GM23338 (cell line): ENCODE measurements around the gene LGALS12. TPM values are rescaled to one million over a fixed set of nuclear protein-coding genes. Genes with fewer than 3 reads are reported as not detected.

Experiments
- ATAC-seq: fragments of 200-7000 bp; cut with Tn5 transposase; 3 replicates; pipeline ENCODE4 v1.9.1; 2020
- DNase-seq: peaks from one replicate; pipeline ENCODE4 v3.0.0-alpha.2; 2015; ENCODE audit warnings: low spot score
- H2AFZ ChIP-seq: fragments of 200-600 bp; sonication (generic); 2 replicates; pipeline ENCODE4 v1.8.0; 2016; ENCODE audit warnings: antibody characterized with exemption, mild to moderate bottlenecking, moderate library complexity
- H3F3A ChIP-seq: fragments of 200-600 bp; sonication (generic); replicated peaks from 2 replicates; pipeline ENCODE4 v1.8.0; 2017; ENCODE audit warnings: antibody characterized with exemption, mixed run types, low read depth
- H3K27ac ChIP-seq: fragments of 200-600 bp; sonication (generic); 2 replicates; pipeline ENCODE4 v1.6.1; 2016; ENCODE audit warnings: low read depth
- H3K27me3 ChIP-seq: fragments of 200-600 bp; sonication (generic); 2 replicates; pipeline ENCODE4 v1.8.0; 2016; ENCODE audit warnings: mild to moderate bottlenecking, mixed run types, moderate library complexity; ENCODE audit not compliant: insufficient read depth
- H3K36me3 ChIP-seq: fragments of 200-600 bp; sonication (generic); 2 replicates; pipeline ENCODE4 v1.8.0; 2016; ENCODE audit warnings: mild to moderate bottlenecking; ENCODE audit not compliant: insufficient read depth
- H3K4me1 ChIP-seq: fragments of 200-600 bp; sonication (generic); 2 replicates; pipeline ENCODE4 v1.8.0; 2016; ENCODE audit warnings: mild to moderate bottlenecking, moderate library complexity; ENCODE audit not compliant: insufficient read depth
- H3K4me2 ChIP-seq: fragments of 200-600 bp; sonication (generic); 2 replicates; pipeline ENCODE4 v1.7.1; 2017; ENCODE audit warnings: mixed run types
- H3K4me3 ChIP-seq: fragments of 200-600 bp; sonication (generic); 2 replicates; pipeline ENCODE4 v1.6.1; 2016; ENCODE audit warnings: mixed run types
- H3K79me2 ChIP-seq: fragments of 200-600 bp; sonication (generic); replicated peaks from 2 replicates; pipeline ENCODE4 v1.8.0; 2017; ENCODE audit warnings: mild to moderate bottlenecking; ENCODE audit not compliant: insufficient read depth
- H3K9me2 ChIP-seq: fragments of 200-600 bp; sonication (generic); 2 replicates; pipeline ENCODE4 v1.8.0; 2017; ENCODE audit not compliant: insufficient read depth
- H4K20me1 ChIP-seq: fragments of 200-600 bp; sonication (generic); replicated peaks from 2 replicates; pipeline ENCODE4 v1.8.0; 2017; ENCODE audit warnings: mild to moderate bottlenecking; ENCODE audit not compliant: insufficient read depth
- H3K27ac Mint-ChIP-seq: 2 replicates; pipeline ENCODE4 v1.8.0; 2020; ENCODE audit warnings: inconsistent platforms, mild to moderate bottlenecking, moderate library complexity, mixed read lengths
- H3K27me3 Mint-ChIP-seq: 3 replicates; pipeline ENCODE4 v1.8.0; 2022; ENCODE audit warnings: low read depth, mild to moderate bottlenecking, moderate library complexity, mixed read lengths, inconsistent platforms; ENCODE audit not compliant: insufficient read depth, poor library complexity
- H3K36me3 Mint-ChIP-seq: 3 replicates; pipeline ENCODE4 v1.8.0; 2021; ENCODE audit warnings: low read depth, mild to moderate bottlenecking, inconsistent platforms, moderate library complexity, mixed read lengths
- H3K4me1 Mint-ChIP-seq: 3 replicates; pipeline ENCODE4 v1.8.0; 2020; ENCODE audit warnings: mild to moderate bottlenecking, inconsistent platforms, mixed read lengths
- H3K4me3 Mint-ChIP-seq: 3 replicates; pipeline ENCODE4 v1.8.0; 2021; ENCODE audit warnings: moderate library complexity, mild to moderate bottlenecking, inconsistent platforms, mixed read lengths
- H3K9me3 Mint-ChIP-seq: 3 replicates; pipeline ENCODE4 v1.8.0; 2020; ENCODE audit warnings: moderate library complexity, mild to moderate bottlenecking, inconsistent platforms, mixed read lengths
- CREB1 ChIP-seq: fragments of 250-450 bp; sonication (Bioruptor Pico); IDR thresholded peaks from 2 replicates; pipeline ENCODE4 v1.5.0; 2020; ENCODE audit warnings: low read depth, mild to moderate bottlenecking, moderate library complexity
- CTCF ChIP-seq, 2 experiments: fragments of 200-600 bp in 1 of 2; sonication (generic) in 1 of 2; conservative IDR thresholded peaks; 2 replicates each; pipeline versions ENCODE4 v1.5.1 to v1.6.1; 2016 to 2017; ENCODE audit warnings: antibody characterized with exemption in 2 of 2, low read depth in 2 of 2, mild to moderate bottlenecking in 2 of 2, moderate library complexity in 1 of 2
- ETS1 ChIP-seq: IDR thresholded peaks from 2 replicates; pipeline ENCODE4 v1.6.1; 2016; ENCODE audit warnings: antibody characterized with exemption
- EZH2 ChIP-seq: fragments of 200-600 bp; sonication (generic); IDR thresholded peaks from one replicate; pipeline ENCODE4 v1.8.0; 2017; ENCODE audit warnings: antibody characterized with exemption, mild to moderate bottlenecking, low read depth; ENCODE audit not compliant: unreplicated experiment
- EZH2phosphoT487 ChIP-seq: fragments of 200-600 bp; sonication (generic); IDR thresholded peaks from one replicate; pipeline ENCODE4 v1.8.1; 2018; ENCODE audit warnings: antibody characterized with exemption; ENCODE audit not compliant: unreplicated experiment
- JUNB ChIP-seq: IDR thresholded peaks from one replicate; pipeline ENCODE4 v1.6.1; 2016; ENCODE audit warnings: antibody characterized with exemption; ENCODE audit not compliant: unreplicated experiment
- NANOG ChIP-seq: IDR thresholded peaks from 2 replicates; pipeline ENCODE4 v1.6.1; 2016; ENCODE audit warnings: antibody characterized with exemption, borderline replicate concordance
- POLR2AphosphoS5 ChIP-seq: IDR thresholded peaks from 2 replicates; pipeline ENCODE4 v1.6.1; 2016; ENCODE audit warnings: antibody characterized with exemption, low read depth
- STAT1 ChIP-seq: IDR thresholded peaks from one replicate; pipeline ENCODE4 v1.6.1; 2016; ENCODE audit warnings: antibody characterized with exemption; ENCODE audit not compliant: unreplicated experiment
- ZNF114 ChIP-seq: fragments of 250-450 bp; sonication (Bioruptor Pico); IDR thresholded peaks from 2 replicates; pipeline ENCODE4 v1.5.0; 2020; ENCODE audit warnings: mild to moderate bottlenecking, moderate library complexity
- ZNF331 ChIP-seq: fragments of 250-450 bp; sonication (Bioruptor Pico); IDR thresholded peaks from 2 replicates; pipeline ENCODE4 v1.5.0; 2020; ENCODE audit warnings: low read depth, mild to moderate bottlenecking, moderate library complexity
- polyA plus RNA-seq: library from polyadenylated mRNA; unstranded; fragments of >200 nt; fragmentation: Nextera tagmentation; extraction: Ambion mirVana; gene quantifications from 2 replicates; pipeline ENCODE4 v1.2.1, GENCODE V29; 2016
- total RNA-seq: library from RNA; depleted of rRNA; stranded (reverse); fragments of >200 nt; shearing (Covaris generic); gene quantifications from 2 replicates; pipeline ENCODE4 v1.2.3, GENCODE V29; 2014
- TF ChIP-seq, protein P1 (sequence below): IDR thresholded peaks from one replicate; pipeline ENCODE4 v1.6.1; 2018; ENCODE audit warnings: antibody characterized with exemption; ENCODE audit not compliant: unreplicated experiment
- TF ChIP-seq, protein P2 (sequence below): fragments of 250-450 bp; sonication (Bioruptor Pico); IDR thresholded peaks from 2 replicates; pipeline ENCODE4 v1.5.0; 2020; ENCODE audit warnings: mild to moderate bottlenecking, moderate library complexity

LGALS12 gene
- total and polyA plus RNA-seq, 2 experiments from 2014 or later, result 0.94 to 1.2 TPM

GRCh38 chr11:63502252-63502820 lies 3.5 kb upstream of the LGALS12 start:
- Mint-ChIP-seq H3K27ac (no peak overlapping the region), H3K27me3 (peaks cover 9% of the 10 kb centered on the region), H3K36me3 (peaks cover 39% of the 10 kb centered on the region), H3K4me3 (no peak overlapping the region), H3K9me3 (peaks cover 45% of the 10 kb centered on the region), H3K4me1 (peaks cover 39% of the 10 kb centered on the region)
- H3K4me3 ChIP-seq, result no peak overlapping the region
- H2AFZ ChIP-seq, result peak overlapping the region; percentile 32; the same call in 1 of the 2 replicates
- H3K79me2 ChIP-seq, result no peaks in the 10 kb centered on the region
- no peak overlapping the region for H3K4me2 ChIP-seq
- no peaks in the 10 kb centered on the region for H3K27me3 ChIP-seq
- peaks cover 12% of the 10 kb centered on the region for H3K9me2 ChIP-seq
- H4K20me1 ChIP-seq, result no peaks in the 10 kb centered on the region
- peaks cover 26% of the 10 kb centered on the region for H3K4me1 ChIP-seq
- peaks cover 13% of the 10 kb centered on the region; the same call in 1 of the 2 replicates for H3K36me3 ChIP-seq
- no peak for DNase-seq
- H3F3A ChIP-seq, result no peaks in the 10 kb centered on the region
- no peak for ATAC-seq
- TF ChIP-seq ZNF114 (CRISPR knock-in tag), result no peak
- TF ChIP-seq STAT1, result no peak
- TF ChIP-seq NANOG, result no peak
- TF ChIP-seq ETS1, result no peak
- no peak for TF ChIP-seq EZH2phosphoT487
- no peak for TF ChIP-seq ZNF331 (CRISPR knock-in tag)
- TF ChIP-seq CTCF (conservative IDR thresholded peaks at IDR 0.05; ENCODE audit: low read depth in 2 of 2), result no peak
- TF ChIP-seq, protein P1, sequence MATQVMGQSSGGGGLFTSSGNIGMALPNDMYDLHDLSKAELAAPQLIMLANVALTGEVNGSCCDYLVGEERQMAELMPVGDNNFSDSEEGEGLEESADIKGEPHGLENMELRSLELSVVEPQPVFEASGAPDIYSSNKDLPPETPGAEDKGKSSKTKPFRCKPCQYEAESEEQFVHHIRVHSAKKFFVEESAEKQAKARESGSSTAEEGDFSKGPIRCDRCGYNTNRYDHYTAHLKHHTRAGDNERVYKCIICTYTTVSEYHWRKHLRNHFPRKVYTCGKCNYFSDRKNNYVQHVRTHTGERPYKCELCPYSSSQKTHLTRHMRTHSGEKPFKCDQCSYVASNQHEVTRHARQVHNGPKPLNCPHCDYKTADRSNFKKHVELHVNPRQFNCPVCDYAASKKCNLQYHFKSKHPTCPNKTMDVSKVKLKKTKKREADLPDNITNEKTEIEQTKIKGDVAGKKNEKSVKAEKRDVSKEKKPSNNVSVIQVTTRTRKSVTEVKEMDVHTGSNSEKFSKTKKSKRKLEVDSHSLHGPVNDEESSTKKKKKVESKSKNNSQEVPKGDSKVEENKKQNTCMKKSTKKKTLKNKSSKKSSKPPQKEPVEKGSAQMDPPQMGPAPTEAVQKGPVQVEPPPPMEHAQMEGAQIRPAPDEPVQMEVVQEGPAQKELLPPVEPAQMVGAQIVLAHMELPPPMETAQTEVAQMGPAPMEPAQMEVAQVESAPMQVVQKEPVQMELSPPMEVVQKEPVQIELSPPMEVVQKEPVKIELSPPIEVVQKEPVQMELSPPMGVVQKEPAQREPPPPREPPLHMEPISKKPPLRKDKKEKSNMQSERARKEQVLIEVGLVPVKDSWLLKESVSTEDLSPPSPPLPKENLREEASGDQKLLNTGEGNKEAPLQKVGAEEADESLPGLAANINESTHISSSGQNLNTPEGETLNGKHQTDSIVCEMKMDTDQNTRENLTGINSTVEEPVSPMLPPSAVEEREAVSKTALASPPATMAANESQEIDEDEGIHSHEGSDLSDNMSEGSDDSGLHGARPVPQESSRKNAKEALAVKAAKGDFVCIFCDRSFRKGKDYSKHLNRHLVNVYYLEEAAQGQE, result no peak
- TF ChIP-seq JUNB, result no peak
- no peak for TF ChIP-seq CREB1
- TF ChIP-seq, protein P2, sequence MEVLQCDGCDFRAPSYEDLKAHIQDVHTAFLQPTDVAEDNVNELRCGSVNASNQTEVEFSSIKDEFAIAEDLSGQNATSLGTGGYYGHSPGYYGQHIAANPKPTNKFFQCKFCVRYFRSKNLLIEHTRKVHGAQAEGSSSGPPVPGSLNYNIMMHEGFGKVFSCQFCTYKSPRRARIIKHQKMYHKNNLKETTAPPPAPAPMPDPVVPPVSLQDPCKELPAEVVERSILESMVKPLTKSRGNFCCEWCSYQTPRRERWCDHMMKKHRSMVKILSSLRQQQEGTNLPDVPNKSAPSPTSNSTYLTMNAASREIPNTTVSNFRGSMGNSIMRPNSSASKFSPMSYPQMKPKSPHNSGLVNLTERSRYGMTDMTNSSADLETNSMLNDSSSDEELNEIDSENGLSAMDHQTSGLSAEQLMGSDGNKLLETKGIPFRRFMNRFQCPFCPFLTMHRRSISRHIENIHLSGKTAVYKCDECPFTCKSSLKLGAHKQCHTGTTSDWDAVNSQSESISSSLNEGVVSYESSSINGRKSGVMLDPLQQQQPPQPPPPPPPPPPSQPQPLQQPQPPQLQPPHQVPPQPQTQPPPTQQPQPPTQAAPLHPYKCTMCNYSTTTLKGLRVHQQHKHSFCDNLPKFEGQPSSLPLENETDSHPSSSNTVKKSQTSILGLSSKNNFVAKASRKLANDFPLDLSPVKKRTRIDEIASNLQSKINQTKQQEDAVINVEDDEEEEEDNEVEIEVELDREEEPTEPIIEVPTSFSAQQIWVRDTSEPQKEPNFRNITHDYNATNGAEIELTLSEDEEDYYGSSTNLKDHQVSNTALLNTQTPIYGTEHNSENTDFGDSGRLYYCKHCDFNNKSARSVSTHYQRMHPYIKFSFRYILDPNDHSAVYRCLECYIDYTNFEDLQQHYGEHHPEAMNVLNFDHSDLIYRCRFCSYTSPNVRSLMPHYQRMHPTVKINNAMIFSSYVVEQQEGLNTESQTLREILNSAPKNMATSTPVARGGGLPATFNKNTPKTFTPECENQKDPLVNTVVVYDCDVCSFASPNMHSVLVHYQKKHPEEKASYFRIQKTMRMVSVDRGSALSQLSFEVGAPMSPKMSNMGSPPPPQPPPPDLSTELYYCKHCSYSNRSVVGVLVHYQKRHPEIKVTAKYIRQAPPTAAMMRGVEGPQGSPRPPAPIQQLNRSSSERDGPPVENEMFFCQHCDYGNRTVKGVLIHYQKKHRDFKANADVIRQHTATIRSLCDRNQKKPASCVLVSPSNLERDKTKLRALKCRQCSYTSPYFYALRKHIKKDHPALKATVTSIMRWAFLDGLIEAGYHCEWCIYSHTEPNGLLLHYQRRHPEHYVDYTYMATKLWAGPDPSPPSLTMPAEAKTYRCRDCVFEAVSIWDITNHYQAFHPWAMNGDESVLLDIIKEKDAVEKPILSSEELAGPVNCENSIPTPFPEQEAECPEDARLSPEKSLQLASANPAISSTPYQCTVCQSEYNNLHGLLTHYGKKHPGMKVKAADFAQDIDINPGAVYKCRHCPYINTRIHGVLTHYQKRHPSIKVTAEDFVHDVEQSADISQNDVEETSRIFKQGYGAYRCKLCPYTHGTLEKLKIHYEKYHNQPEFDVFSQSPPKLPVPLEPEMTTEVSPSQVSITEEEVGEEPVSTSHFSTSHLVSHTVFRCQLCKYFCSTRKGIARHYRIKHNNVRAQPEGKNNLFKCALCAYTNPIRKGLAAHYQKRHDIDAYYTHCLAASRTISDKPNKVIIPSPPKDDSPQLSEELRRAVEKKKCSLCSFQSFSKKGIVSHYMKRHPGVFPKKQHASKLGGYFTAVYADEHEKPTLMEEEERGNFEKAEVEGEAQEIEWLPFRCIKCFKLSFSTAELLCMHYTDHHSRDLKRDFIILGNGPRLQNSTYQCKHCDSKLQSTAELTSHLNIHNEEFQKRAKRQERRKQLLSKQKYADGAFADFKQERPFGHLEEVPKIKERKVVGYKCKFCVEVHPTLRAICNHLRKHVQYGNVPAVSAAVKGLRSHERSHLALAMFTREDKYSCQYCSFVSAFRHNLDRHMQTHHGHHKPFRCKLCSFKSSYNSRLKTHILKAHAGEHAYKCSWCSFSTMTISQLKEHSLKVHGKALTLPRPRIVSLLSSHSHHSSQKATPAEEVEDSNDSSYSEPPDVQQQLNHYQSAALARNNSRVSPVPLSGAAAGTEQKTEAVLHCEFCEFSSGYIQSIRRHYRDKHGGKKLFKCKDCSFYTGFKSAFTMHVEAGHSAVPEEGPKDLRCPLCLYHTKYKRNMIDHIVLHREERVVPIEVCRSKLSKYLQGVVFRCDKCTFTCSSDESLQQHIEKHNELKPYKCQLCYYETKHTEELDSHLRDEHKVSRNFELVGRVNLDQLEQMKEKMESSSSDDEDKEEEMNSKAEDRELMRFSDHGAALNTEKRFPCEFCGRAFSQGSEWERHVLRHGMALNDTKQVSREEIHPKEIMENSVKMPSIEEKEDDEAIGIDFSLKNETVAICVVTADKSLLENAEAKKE (CRISPR knock-in tag), result no peak
- TF ChIP-seq EZH2, result no peak
- no peak for TF ChIP-seq POLR2AphosphoS5
- H3K27ac ChIP-seq, result no peak overlapping the region
